Measurements from ENCODE around the gene GRPEL1. TPM values are rescaled to one million over a fixed set of nuclear protein-coding genes. Genes with fewer than 3 reads are reported as not detected.

The GRPEL1 gene
- total RNA-seq, 1 donor from 2014 or later = 15.1 TPM

DNA sequence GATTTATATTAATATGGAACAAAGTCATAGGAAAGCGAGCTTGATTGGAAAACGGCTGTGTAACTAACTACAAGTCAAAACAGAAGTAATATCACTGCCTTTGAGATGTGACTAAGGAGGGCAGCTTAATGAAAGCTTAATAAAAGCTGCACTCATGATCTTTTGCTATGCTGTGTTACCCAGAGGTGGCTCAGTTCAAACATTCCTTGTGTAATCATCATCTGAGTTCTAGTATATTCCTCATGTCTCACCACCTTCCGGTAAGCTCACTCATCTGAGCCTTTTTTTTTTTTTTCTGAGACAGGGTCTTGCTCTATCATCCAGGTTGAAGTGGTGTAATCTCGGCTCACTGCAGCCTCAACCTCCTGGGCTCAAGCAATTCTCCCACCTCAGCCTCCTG, 5.0 kb downstream of the GRPEL1 start:
- no peak for DNase-seq

DNA sequence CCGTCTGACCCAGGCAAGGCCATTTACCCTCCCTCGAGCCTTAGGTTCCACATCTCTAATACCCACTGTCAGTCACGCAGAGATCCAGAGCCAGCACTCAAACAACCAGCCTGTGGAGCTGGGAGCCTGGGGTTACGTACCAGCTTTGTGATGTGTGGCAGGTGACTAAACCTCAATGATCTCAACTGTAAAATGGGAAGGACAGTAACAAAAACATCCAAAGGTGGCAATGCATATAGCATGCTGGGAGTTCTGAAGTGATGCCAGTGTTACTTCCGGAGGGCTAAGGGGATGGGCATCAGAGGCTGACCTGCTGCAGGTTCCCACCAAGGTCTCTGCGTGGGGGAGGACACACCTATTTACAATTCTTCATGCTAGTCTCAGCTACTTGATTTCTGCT, 6.0 kb downstream of the GRPEL1 start:
- no peak for DNase-seq

DNA sequence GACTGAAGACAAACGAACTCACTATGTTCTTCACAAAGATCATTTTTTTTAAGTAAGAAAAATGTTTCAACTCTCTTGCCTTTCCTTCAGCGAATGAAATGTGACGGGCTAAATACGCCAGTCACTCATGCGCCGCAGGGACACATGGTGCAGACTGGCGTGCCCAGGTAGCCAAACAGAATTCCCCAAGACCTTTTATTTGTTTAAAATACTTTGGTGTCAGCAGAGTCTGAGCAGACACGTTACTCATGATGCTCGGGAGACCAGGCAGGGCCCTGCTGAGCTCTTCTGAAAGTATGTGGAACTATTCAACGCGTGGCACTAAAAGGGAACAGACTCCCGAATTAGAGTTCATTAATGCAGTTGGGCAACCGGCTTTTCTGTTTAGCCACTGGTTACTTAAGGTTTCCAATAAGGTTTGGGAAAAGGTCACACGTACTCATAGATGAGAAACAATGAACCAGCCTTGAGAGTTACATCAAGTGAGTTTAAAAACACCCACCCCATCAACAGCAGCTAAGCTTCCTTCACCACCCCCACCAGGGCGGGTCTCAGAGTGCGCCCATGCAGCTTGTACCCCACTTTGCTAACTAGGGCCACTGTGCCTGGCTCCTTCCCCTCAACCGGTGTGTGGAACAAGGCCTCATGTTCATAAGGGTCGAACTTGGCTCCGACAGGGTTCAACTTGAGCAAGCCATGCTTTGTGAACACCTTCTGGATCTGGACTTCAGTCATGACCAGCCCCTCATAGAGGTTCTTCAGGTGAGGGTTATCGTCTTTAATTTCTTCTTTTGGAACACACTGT, 7.3 kb downstream of the GRPEL1 start:
- no peak for DNase-seq

DNA sequence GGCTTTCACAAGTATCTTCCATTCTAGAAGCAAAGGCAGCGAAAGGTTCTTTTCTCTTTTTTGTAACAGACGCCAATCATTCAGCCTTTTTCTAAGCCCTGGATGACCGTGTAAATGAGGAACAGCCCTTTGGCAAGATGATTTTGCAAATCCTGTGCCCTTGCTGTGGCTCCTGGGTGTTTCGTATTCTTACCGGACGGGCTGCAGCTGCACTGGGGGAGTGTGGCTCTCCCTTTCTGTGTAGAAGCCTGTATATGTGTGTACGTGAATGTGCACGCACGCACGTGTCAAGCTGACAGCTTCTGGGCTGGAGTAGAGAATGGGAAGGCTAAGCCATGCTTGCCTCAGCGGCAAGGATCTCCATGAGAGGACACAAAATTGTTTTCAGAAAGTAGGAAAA, 8.2 kb downstream of the GRPEL1 start:
- DNase-seq = no peak

DNA sequence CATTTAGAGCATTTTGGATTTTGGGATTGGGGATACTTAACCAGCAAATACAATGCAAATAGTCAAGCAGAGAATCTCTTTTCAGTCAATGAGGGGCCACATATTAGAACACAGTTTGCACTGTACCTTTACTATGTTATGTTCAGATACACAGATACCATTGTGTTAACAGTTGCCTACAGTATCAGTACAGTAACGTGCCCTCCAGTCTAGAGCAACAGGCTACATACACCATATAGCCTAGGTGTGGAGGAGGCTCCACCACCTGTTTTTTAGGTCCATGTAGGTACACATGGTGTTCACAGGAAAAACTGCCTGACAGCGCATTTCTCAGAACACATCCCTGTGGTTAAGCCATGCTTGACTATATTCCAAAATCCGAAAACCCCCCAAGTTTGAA, 9.1 kb downstream of the GRPEL1 start:
- DNase-seq = no peak

DNA sequence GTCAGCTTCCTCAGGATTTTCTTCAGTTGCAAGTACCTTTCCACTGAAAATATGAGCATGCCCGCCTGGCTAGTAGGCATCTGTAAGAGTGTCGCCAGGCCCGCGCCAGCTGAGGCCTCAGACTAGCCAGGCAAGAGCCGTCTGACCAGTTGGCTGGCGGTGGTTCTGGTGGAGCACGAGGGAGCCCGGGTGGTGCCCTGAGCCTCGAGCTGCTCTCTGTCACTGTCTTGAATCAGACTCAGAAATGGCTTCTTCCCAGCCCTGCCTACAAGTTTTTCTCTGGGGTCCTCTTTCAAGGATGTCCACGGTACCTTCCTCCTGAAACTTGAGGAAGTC, 11.9 kb downstream of the GRPEL1 start:
- DNase-seq = no peak

DNA sequence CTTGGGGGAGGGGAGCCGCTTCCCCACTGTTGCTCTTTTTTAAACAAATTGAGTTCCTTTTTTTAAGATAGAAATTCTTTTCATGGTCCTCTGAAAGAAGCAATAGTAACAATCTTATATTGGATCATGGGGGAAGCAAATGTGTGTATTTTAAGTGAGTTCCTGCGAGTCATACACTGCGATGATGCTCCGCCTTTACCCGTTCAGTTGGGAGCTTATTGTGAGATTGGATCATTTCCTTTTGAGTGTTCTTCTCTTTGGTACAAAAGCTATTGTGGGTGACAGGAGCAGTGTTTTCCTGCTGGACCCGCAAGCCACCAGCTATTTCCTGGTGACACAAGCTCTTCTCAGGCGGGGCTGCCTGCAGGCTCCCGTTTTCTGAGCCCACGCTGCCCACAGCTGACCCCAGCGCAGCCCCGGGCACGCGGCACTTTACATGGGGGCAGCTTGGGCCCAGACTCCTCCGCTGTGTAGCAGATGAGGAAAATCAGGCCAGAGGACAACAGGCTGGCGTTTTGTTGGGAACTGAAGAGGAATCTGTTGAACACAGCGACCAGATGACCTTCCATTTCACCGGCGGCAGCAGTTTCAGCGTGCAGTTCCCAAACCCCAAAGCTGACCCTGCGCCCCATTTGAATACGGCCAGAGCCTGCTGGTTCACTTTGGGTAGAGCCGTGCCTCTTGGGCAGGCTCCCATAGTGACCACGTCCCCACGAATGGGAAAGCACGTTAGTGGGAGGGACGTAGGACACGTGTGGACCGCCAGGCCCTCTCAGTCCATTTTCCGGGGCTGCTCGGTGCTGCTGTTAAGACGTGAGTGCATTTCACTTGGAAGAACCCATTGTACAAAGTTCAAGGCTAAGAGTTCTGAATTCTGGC, 12.5 kb downstream of the GRPEL1 start:
- no peak for DNase-seq

DNA sequence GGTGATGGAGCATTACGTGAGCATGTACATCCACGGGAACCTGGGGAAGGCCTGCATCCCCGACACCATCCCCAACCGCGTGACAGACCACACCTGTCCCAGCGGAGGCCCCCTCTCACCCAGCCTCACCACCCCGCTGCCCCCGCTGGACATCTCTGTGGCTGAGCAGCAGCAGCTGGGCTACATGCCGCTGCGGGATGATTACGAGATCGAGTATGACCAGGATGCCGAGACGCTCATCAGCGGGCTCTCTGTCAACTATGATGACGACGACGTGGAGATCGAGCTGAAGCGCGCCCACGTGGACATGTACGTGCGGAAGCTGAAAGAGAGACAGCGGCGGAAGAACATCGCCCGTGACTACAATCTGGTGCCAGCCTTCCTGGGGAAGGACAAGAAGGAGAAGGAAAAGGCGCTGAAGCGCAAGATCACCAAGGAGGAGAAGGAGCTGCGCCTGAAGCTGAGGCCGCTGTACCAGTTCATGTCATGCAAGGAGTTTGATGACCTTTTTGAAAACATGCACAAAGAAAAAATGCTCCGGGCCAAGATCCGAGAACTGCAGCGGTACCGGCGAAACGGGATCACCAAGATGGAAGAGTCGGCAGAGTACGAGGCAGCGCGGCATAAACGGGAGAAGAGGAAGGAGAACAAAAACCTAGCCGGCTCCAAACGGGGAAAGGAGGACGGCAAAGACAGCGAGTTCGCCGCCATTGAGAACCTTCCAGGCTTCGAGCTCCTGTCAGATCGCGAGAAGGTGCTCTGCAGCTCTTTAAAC, 13.6 kb downstream of the GRPEL1 start:
- DNase-seq = no peak

DNA sequence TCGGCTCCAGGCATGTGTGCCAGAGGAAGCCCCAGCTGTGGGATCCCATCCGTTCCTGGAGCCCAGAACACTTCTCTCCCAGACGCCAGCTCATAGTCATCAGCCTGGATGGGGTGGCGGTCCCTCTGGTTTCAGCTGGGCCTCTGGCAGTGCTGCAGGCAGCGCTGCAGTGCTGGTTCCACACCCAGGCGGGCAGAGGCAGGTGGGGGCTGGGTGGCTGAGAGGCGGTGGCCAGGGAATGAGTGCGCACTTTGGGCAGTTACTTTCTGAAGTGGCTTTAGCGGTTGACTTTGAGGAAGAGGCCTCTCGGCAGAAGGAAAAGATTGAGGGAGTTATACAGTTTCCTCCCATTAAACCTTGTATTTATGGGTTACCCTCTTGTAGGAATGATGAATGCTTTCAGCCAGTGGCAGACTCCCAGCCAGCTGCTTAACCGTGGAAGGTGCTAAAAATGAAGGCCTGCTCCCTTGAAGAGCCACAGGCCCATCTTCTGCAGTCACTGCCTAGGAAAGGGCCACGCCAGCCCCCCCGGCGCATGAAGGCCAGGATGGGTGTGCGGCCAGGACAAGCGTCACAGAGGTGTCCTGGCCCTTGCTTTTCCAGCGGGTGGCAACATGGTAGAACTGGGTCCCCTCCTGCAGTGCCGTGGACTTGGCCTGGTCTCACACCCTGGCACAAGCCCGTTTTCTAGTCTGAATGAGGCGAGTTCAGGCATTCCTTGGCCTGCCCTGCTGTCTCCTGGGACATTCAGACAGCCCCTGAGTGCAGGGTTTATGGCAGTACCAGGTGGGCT, 14.7 kb downstream of the GRPEL1 start:
- no peak for DNase-seq

DNA sequence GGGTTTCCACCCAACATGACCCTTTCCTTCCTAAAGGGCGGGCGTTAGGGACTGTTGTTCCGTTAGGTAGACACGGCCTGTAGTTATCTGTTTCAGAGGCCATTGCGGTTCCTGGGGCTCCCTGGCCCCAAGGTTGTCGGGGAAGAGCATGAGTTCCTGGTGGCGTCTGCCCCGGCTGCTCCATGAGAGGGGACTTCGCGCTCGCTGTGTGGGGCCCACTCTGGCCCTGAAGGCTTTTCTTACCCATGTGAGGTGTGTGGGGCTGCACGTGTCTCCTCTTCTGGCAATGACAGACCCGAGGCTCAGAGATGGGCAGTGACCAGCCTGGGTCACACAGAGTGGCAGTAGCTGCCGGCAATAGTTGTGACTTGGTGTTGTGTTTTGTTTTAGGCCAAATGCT, 15.6 kb downstream of the GRPEL1 start:
- DNase-seq = no peak

DNA sequence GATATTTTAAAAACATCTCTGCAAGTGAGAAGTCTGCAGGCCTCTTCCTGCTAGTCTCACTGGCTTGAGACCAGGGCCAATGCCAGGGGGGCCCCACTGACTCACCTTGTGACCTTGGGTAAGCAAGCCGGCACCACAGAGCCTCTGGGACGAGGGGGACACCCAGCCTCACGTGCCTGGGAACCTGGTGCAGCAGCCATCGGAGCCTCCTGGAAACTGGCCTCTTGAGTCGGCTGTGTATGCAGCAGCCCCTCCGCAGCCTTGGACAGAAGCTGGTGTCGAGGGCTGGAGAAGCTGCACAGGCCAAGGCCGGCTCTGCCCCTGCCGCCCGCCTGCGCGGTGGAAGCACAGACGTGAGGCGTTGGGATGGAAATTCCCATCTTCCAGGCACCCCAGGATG, 16.0 kb downstream of the GRPEL1 start:
- DNase-seq = no peak

DNA sequence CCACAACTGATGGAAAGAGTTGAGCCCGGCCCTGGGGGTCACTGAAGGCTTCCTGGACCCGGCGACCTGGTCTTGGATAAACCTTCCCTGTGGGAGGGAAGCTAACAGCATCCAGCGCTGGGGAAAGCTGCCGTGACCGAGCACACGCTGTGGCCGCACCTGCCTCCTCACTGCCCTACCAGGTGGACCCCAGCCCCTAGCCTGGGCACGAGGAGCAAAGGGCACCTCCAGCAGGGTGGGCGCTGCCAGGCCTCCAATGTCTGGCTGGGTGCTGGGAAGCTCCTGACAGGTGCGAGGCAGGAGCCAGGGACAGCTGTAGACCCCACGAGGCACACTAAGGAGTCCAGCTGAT, 16.7 kb downstream of the GRPEL1 start:
- DNase-seq = no peak

DNA sequence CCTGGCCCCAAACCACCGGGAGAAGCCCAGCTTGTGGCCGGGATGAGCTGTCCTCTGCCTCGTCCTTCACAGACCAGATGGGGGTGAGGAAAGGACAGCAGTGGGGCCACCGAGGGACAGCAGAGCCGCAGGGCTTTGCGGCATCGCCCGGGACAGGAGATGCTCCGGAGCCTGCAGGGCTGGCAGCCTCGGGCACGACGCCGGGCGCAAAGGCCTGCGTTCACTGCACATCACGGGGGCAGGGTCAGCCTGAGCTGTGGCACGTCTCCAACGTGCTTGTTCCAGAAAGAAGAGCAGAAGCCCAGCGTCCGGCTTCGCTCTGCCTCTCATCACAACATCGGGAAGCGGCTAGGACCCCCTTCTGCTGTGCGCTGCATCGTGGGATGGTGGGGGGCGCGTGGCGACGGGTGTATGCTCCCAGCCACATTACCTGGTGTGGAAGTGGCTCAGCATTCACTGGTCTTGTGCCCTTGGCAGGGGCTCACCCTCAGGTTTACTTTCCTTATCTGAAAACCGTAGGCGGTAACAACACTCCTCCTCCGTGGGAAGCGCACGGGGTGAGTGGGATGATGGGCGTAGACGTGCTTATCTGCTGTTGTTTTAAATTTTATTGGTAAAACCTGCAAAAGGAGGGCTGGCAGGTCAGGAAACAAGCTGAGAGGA, 17.3 kb downstream of the GRPEL1 start:
- no peak for DNase-seq

DNA sequence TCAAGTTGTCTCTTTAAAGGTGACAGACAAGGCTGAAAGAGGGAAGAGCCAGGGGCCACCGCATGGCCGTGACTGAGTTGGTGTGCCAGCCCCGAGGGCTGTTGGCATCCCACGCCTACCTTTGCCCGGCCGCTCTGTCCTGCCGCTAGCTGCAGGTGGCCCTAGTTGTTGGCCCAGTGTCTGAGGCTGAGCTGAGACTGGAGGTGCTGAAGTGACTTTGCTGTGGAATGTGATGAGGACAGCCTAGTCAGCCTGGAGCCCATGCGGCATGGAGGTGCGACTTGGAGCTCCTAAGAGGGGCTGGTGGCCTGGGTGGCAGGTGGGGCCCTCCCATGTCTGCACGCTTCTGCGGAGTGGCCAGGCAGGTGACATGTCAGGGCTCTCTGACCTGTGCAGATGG, 18.1 kb downstream of the GRPEL1 start:
- DNase-seq = no peak

DNA sequence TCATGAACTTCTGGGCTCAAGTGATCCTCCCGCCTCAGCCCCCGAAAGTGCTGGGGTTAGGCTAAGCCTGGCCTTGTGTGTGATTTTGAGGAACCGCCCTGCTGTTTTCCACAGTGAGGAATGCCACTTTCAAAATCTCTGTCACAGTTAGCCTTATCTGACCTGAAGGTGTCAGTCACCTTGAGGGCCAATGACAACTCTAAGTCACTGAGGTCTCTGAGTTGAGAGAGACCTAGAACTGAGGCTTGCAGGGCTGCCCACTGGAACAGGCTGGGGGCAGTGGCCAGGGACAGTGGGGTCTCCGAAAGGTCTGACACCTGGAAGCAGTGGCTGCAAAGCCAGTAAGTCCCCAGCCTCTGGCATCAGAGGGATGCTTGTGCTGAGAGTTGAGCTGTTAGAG, 18.6 kb downstream of the GRPEL1 start:
- no peak for DNase-seq

DNA sequence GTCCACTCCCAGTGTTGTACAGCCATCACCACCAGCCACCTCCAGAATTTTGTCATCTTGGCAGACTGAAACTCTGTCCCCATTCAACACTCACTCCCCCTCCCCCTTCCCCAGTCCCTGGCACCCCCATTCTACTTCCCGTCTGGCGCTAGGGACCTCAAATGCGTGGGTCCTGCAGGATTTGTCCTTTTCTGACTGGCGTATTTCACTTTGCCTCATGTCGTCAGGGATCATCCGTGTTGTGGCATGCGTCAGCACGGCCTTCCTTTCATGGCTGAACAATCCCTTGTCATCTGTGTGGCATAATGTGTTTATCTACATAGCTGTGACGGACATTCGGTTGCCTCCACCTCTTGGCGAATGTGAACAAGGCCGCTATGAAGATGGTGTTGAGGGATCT, 19.2 kb downstream of the GRPEL1 start:
- no peak for DNase-seq

DNA sequence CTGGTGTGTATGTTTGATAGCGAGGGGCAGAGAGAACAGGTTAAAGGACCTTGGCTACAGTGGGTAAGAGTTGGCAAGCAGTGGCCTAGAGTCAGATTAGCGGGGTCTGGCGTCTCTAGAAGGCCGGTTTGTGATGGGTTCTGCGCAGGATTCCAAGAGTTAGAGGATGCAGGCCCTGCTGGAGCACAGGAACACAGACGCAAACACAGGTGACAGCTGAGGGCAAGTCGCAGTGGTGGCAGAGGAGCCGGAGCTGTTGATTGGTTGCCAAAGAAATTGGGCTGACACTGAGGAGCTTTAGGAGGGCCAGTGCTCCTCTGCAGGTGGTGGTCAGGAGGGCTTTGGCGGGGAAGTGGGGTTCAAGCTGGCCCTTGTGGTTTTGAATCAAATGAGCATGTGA, 20.9 kb downstream of the GRPEL1 start:
- DNase-seq = no peak

DNA sequence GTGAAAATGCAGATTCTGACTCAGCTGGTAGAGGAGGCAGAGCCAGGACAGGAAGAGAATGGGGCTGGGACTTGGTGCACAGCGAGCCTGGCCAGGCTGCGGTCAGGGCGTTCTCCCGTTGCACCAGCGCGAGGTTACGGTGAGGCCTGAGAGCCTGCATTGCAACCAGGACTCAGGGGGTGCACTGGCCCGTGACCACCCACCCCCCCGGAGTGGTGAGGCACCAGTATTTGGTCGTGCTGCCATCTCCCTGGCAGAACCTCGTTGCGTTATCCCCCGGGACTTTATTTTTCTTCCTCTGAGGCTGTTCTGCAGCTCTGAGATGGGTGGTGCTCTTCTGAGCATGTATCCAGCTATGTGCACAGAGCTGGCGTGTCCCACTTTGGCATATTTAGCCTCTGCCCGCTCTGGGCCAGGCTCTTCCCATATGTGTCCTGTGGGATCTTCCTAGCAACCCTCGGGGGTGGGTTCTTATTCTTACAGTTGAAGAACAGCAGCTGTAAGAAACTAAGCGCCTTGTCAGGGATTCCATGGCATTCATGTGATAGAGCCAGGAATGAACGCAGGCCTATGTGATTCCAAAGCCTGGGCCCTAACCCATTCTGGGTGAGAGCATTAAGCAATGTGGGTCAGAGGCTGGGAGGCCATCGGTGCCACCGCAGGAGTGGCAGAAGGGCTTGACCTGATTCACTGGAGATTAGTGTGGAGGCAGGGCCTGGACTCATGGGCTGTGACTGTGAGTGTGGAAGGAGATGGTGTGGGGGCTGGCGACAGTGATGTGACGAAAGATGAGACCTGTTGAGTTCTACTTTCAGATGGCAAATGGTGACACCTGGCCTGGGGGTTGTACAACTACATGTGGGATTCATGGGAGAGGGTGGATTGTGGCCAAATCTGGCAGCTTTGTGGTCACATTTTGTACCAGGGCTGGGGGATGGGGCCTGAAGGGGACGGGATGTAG, 21.6 kb downstream of the GRPEL1 start:
- DNase-seq = no peak

DNA sequence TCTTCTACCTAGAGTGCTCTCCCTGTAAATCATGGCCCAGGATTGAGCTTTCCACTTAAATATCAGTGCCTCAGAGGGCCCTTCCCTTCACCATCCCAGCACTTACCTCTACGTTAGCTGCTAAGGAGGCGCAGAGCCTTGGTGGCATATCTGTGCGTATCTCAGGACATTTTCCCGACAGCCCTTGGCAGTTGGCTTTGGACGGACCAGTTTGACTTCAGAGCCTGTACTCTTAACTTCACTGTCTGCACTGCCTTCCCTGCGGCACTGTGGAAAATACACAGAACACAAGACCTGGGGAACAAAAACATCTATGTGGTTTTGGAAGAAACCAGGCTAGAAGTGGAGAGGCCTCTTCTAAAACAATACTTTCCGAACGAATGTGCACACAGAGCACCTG, 22.3 kb downstream of the GRPEL1 start:
- DNase-seq = no peak

DNA sequence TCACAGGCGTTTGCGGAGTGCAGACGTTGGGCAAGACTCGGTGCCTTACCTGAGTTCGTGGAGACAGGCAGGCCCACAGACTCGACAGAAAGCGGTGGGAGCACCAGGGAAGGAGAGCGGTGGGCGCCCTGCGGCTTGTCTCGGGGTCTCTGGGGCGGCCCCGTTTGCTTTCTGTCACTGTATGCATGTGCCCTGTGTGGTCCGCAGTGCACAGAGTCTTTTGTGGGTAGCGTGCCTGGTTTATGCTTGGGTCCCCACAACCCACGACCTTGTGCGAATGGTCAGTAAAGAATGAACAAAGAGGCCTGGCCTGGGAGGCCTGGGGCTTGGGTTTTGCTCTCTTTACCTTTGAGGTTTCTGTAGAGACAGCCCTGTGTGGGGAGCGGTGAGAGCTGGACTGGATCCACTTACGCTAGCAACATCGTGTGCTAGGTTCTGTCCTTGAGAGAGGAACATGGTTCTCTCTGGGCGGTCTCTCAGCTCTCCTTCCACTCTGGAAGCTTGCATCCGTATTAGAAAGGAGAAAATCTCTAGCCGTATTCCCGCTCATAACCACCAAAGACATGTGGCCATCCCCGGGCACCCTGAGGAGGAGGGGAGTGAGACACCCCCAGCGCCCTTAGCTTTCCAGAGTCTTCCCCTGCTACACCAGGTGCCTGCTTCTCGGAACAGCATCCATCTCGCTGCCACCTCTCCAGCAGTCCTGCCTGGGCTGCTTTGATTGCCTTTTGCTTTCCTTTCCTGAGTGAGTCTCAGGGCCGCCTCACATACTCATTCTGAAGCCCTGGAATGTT, 23.5 kb downstream of the GRPEL1 start:
- DNase-seq = no peak

Measured in tongue (tissue), 2 donors.